A172 (cell line): ENCODE data around the gene MLST8. TPM values are rescaled to one million over a fixed set of nuclear protein-coding genes. Genes with fewer than 3 reads are reported as not detected.

ENCODE experiments used
- DNase-seq: peaks from one replicate; pipeline ENCODE4 v3.0.0-alpha.2; 2015; ENCODE audit warnings: low spot score
- total RNA-seq: library from RNA; depleted of rRNA; stranded (reverse); fragments of >200 nt; shearing (Covaris generic); gene quantifications from 2 replicates; pipeline ENCODE4 v1.2.3, GENCODE V29; 2014

The MLST8 gene
- total RNA-seq, 1 experiment from 2014 or later, result 64.5 TPM

GRCh38 chr16:2173366-2173765, 31.9 kb upstream of the MLST8 start:
- DNase-seq, result no peak

GRCh38 chr16:2173916-2174315, 31.3 kb upstream of the MLST8 start:
- DNase-seq, result no peak

GRCh38 chr16:2174396-2175131, 30.7 kb upstream of the MLST8 start:
- no peak for DNase-seq

- DNase-seq, result no peak
These were observed 29.8 kb upstream of the MLST8 start for GRCh38 chr16:2175454-2175853.

- DNase-seq, result no peak
These were observed 29.2 kb upstream of the MLST8 start for GRCh38 chr16:2176047-2176446.

- no peak for DNase-seq
These were observed 28.2 kb upstream of the MLST8 start for GRCh38 chr16:2177101-2177500.

GRCh38 chr16:2177561-2177960, 27.7 kb upstream of the MLST8 start:
- DNase-seq, result no peak

GRCh38 chr16:2178321-2179106, 26.7 kb upstream of the MLST8 start:
- DNase-seq, result no peak

- no peak for DNase-seq
These were observed 26.1 kb upstream of the MLST8 start for GRCh38 chr16:2179107-2179501.

- no peak for DNase-seq
These were observed 25.7 kb upstream of the MLST8 start for GRCh38 chr16:2179576-2179975.

- DNase-seq, result no peak
These were observed 24.8 kb upstream of the MLST8 start for GRCh38 chr16:2180461-2180860.

GRCh38 chr16:2180962-2181923, 24.0 kb upstream of the MLST8 start:
- no peak for DNase-seq

- no peak for DNase-seq
These were observed 23.3 kb upstream of the MLST8 start for GRCh38 chr16:2181952-2182351.

GRCh38 chr16:2183671-2184070, 21.6 kb upstream of the MLST8 start:
- DNase-seq, result no peak

GRCh38 chr16:2184346-2184745, 20.9 kb upstream of the MLST8 start:
- DNase-seq, result no peak

- DNase-seq, result no peak
These were observed 20.3 kb upstream of the MLST8 start for GRCh38 chr16:2184962-2185361.

- DNase-seq, result no peak
These were observed 19.2 kb upstream of the MLST8 start for GRCh38 chr16:2186064-2186463.

GRCh38 chr16:2186505-2186904, 18.7 kb upstream of the MLST8 start:
- DNase-seq, result no peak

GRCh38 chr16:2187212-2187611, 18.0 kb upstream of the MLST8 start:
- no peak for DNase-seq

- no peak for DNase-seq
These were observed 16.9 kb upstream of the MLST8 start for GRCh38 chr16:2188395-2188794.

GRCh38 chr16:2189252-2189893, 15.9 kb upstream of the MLST8 start:
- DNase-seq, result no peak
